CD4-positive, alpha-beta memory T cell (primary cell): Measurements from ENCODE around the gene UBASH3A. TPM values are rescaled to one million over a fixed set of nuclear protein-coding genes. Genes with fewer than 3 reads are reported as not detected.
"Not testable (repeated sequence)": the region's sequence is repeated elsewhere in the genome, so short reads cannot be mapped to it uniquely, and the experiment has no call there.

ENCODE experiments used
- CTCF ChIA-PET: fragments of 350-600 bp; sonication (Branson Sonifier 250); formaldehyde crosslinking; loops from one replicate; lab custom pipeline; 2021; ENCODE audit warnings: inconsistent platforms; ENCODE audit not compliant: partially characterized antibody; lab: Charles Lee
- POLR2A ChIA-PET: fragments of 350-600 bp; sonication (Branson Sonifier 250); formaldehyde crosslinking; loops from one replicate; lab custom pipeline; 2021; ENCODE audit not compliant: partially characterized antibody; lab: Charles Lee
- DNase-seq, 5 donors: peaks; one replicate each; pipeline versions ENCODE4 v3.0.0 to v3.0.0-alpha.2; 2020 to 2022; ENCODE audit warnings: mixed read lengths in 1 of 5
- H3K27ac ChIP-seq: one replicate; pipeline ENCODE4 v1.7.0; 2013; ENCODE audit warnings: low read depth, low read length
- H3K27me3 ChIP-seq: 2 replicates; pipeline ENCODE4 v1.7.0; 2013; ENCODE audit warnings: mild to moderate bottlenecking, low read length, moderate library complexity; ENCODE audit not compliant: insufficient read depth
- H3K36me3 ChIP-seq: 2 replicates; pipeline ENCODE4 v1.7.0; 2013; ENCODE audit warnings: mild to moderate bottlenecking, low read length, moderate library complexity; ENCODE audit not compliant: insufficient read depth
- H3K4me1 ChIP-seq: 2 replicates; pipeline ENCODE4 v1.7.0; 2013; ENCODE audit warnings: mild to moderate bottlenecking, low read length, moderate library complexity; ENCODE audit not compliant: insufficient read depth
- H3K4me3 ChIP-seq, 2 donors: one replicate each; pipeline ENCODE4 v1.7.0; 2013; ENCODE audit warnings: low read length in 2 of 2, mild to moderate bottlenecking in 1 of 2
- H3K9me3 ChIP-seq, 2 donors: one replicate each; pipeline ENCODE4 v1.7.0; 2013; ENCODE audit warnings: low read length in 2 of 2, control low read depth in 1 of 2; ENCODE audit not compliant: control insufficient read depth in 1 of 2
- H3K27ac Mint-ChIP-seq, 7 donors: one replicate each; pipeline ENCODE4 v1.8.0; 2020 to 2021; ENCODE audit warnings: mixed read lengths in 7 of 7, mild to moderate bottlenecking in 6 of 7, inconsistent platforms in 3 of 7, moderate library complexity in 3 of 7
- H3K27me3 Mint-ChIP-seq, 2 donors: one replicate each; pipeline ENCODE4 v1.8.0; 2020 to 2021; ENCODE audit warnings: mixed read lengths in 2 of 2
- H3K36me3 Mint-ChIP-seq, 2 donors: one replicate each; pipeline ENCODE4 v1.8.0; 2020 to 2021; ENCODE audit warnings: mixed read lengths in 2 of 2, inconsistent platforms in 1 of 2, mild to moderate bottlenecking in 1 of 2
- H3K4me1 Mint-ChIP-seq, 4 donors: one replicate each; pipeline ENCODE4 v1.8.0; 2020 to 2021; ENCODE audit warnings: mixed read lengths in 4 of 4, mild to moderate bottlenecking in 1 of 4
- H3K4me3 Mint-ChIP-seq, 8 donors: one replicate each; pipeline ENCODE4 v1.8.0; 2020 to 2021; ENCODE audit warnings: mixed read lengths in 8 of 8, mild to moderate bottlenecking in 7 of 8, moderate library complexity in 6 of 8, inconsistent platforms in 3 of 8
- H3K9me3 Mint-ChIP-seq, 8 donors: one replicate each; pipeline ENCODE4 v1.8.0; 2020 to 2021; ENCODE audit warnings: mixed read lengths in 8 of 8, mild to moderate bottlenecking in 5 of 8, inconsistent platforms in 3 of 8, moderate library complexity in 1 of 8
- intact Hi-C: fragments of 100-400 bp; cut with micrococcal nuclease; formaldehyde crosslinking; loops from one replicate; pipeline ENCODE4 v1.15.1; 2023
- polyA plus RNA-seq, 2 donors: library from polyadenylated mRNA; unstranded; fragments of 300-500 nt; fragmentation: Illumina TruSeq; gene quantifications; one replicate each; pipeline ENCODE4 v1.2.3, GENCODE V29; 2021
- total RNA-seq, 2 experiments: library from RNA; stranded (reverse); gene quantifications; one replicate each; pipeline ENCODE4 v1.2.3, GENCODE V29; 2021

UBASH3A gene
- total and polyA plus RNA-seq, 4 experiments from 2014 or later: 43.1 to 93.6 (median 68.7) TPM

DNA sequence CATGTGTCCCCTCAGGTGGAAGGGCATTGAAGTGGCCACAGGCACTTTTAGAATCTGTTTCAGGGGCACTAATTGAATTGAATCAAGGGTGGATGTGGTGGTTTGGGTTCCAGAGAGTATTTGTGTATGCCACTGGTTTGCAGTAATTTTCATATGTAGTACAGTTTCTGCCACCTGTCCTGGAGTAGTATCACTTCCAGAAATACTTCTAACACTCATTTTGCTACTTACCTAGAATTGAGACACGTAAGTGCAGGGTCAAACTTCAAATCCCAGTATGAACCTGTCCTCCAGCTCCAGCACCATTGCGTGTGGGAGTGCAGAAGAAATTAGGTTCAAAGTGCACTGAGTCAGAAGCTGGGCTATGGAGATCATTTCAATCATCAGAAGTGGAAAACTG, 65.6 kb downstream of the UBASH3A start:
- no peaks in the 10 kb centered on the region for H3K36me3 Mint-ChIP-seq
- intact Hi-C loops: no loop called here
- ChIA-PET CTCF (interaction anchor here (1.0 kb wide), 1 partner anchor 9 kb away, joined by 4 read pairs; no protein-coding TSS in a partner anchor), POLR2A (interaction anchor here (0.6 kb wide), 1 partner anchor 18 kb away, joined by 3 read pairs; no protein-coding TSS in a partner anchor)
- no peak for DNase-seq
- H3K4me3 Mint-ChIP-seq: no peak overlapping the region
- Histone ChIP-seq H3K36me3 (no peaks in the 10 kb centered on the region), H3K4me1 (peaks cover 16% of the 10 kb centered on the region), H3K27me3 (no peaks in the 10 kb centered on the region), H3K4me3 (no peak overlapping the region), H3K27ac (no peak overlapping the region), H3K9me3 (no peaks in the 10 kb centered on the region)
- no peak overlapping the region for H3K27ac Mint-ChIP-seq
- H3K27me3 Mint-ChIP-seq: peaks cover 2 to 3% of the 10 kb centered on the region in 2 donors
- no peaks in the 10 kb centered on the region for H3K9me3 Mint-ChIP-seq
- H3K4me1 Mint-ChIP-seq: peaks cover 13 to 30% (median 18%) of the 10 kb centered on the region in 4 donors

DNA sequence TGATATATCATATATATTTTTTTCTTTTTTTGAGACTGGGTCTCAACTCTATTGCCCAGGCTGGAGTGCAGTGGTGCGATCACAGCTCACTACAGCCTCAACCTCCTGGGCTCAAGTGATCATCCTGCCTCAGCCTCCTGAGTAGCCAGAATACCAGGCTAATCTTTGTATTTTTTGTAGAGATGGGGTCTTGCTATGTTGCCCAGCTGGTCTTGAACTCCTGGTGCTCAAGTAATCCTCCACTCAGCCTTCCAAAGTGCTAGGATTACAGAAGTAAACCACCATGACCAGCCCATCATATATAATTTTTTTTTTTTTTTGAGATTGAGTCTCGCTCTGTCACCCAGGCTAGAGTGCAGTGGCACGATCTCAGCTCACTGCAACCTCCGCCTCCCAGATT, 66.0 kb downstream of the UBASH3A start:
- H3K27ac ChIP-seq, H3K9me3 ChIP-seq, H3K36me3 ChIP-seq, POLR2A ChIA-PET, intact Hi-C loops, H3K4me3 Mint-ChIP-seq, H3K27me3 Mint-ChIP-seq, H3K27ac Mint-ChIP-seq, H3K4me3 ChIP-seq, H3K9me3 Mint-ChIP-seq, H3K27me3 ChIP-seq, H3K36me3 Mint-ChIP-seq, DNase-seq, CTCF ChIA-PET: not testable (repeated sequence)
- H3K4me1 Mint-ChIP-seq: peaks cover 12 to 26% (median 14%) of the 10 kb centered on the region in 4 donors
- peaks cover 11% of the 10 kb centered on the region for H3K4me1 ChIP-seq

DNA sequence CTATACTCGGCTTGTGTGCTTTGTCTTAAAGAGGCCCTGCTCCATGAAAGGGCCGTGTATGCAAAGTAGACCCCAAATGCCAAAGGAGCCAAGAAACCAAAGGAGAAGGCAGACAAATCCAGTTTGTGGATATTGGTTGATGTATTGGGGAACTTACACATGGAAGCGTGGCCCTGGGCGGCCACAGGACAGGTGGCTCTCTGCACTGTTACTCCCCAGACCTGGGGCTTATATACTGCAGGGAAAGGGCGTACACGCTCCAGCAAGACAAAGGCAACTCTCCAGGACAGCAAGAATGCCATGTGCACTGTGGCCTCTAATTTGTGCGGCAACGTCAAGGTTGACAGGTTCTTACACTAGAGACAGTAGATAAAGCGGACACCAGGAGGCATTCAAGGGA, 67.5 kb downstream of the UBASH3A start:
- Mint-ChIP-seq H3K27ac (no peak overlapping the region), H3K27me3 (peaks cover 3 to 7% of the 10 kb centered on the region in 2 donors), H3K4me1 (peaks cover 0 to 13% (median 4%) of the 10 kb centered on the region in 4 donors), H3K4me3 (no peak overlapping the region), H3K36me3 (no peaks in the 10 kb centered on the region), H3K9me3 (no peaks in the 10 kb centered on the region)
- H3K27me3 ChIP-seq: no peaks in the 10 kb centered on the region
- H3K4me3 ChIP-seq: no peak overlapping the region
- intact Hi-C loops: no loop called here
- H3K27ac ChIP-seq: no peak overlapping the region
- ChIA-PET POLR2A (no interaction called here), CTCF (no interaction called here)
- DNase-seq: no peak
- no peaks in the 10 kb centered on the region for H3K4me1 ChIP-seq
- no peaks in the 10 kb centered on the region for H3K36me3 ChIP-seq
- no peaks in the 10 kb centered on the region for H3K9me3 ChIP-seq

DNA sequence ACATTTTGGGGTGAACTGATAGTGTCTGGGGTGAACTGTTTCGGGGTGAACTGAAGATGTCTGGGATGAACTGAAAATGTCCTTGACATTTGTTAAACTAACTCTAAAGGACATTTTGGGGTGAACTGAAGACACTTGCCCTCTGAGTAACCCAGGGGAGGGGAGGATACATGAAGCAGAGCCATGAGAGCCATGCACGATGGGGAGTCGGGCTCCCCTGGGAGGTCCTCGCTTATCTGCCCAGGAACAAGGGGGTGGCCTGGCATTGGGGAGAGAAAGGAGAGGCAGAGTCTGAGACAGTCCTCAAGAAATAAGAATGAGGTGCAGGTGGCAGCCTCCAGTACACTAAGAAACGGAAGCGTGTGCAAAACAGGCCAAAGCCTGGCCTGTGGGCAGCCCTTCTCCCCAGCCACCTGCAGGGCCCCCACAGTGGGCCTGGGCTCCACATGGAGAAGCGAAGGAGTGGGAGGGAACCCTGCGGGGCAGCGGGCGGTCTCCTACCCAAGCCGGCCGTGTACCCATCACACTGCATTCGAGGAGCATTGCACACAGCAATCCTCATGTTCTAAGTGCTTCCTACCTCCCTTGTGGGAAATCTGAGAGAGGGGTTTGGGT, 68.1 kb downstream of the UBASH3A start:
- Histone ChIP-seq H3K27me3 (no peaks in the 10 kb centered on the region), H3K27ac (no peak overlapping the region), H3K36me3 (no peaks in the 10 kb centered on the region), H3K4me3 (no peak overlapping the region), H3K4me1 (no peaks in the 10 kb centered on the region), H3K9me3 (no peaks in the 10 kb centered on the region)
- Mint-ChIP-seq H3K9me3 (no peaks in the 10 kb centered on the region), H3K4me3 (no peak overlapping the region), H3K27ac (peak overlapping the region in 2 of 7 donors; percentile 4 to 11), H3K36me3 (no peaks in the 10 kb centered on the region), H3K4me1 (peaks cover 0 to 10% (median 4%) of the 10 kb centered on the region in 4 donors), H3K27me3 (peaks cover 3 to 7% of the 10 kb centered on the region in 2 donors)
- no peak for DNase-seq
- ChIA-PET POLR2A (no interaction called here), CTCF (no interaction called here)
- intact Hi-C loops: no loop called here

DNA sequence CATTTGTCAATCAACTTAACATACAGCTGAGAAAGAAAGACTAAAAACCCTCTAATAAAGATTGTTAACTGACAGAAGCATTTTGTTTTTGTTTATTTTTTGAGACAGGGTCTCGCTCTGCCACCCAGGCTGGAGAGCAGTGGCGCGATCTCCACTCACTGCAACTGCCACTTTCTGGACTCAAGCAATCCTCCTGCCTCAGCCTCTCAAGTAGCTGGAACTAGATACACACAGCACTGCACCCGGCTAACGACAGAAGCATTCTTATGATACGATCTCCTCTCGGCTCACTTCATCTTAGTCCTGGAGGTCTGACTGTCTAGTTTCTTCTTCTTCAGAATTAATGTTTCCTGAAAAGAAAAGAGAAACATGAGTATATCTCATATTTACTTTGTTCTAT, 68.8 kb downstream of the UBASH3A start:
- intact Hi-C loops: no loop called here
- Histone ChIP-seq H3K27me3 (no peaks in the 10 kb centered on the region), H3K36me3 (no peaks in the 10 kb centered on the region), H3K9me3 (no peaks in the 10 kb centered on the region), H3K4me1 (no peaks in the 10 kb centered on the region), H3K4me3 (no peak overlapping the region), H3K27ac (no peak overlapping the region)
- H3K27ac Mint-ChIP-seq: peak overlapping the region in 1 of 7 donors; percentile 32
- no peaks in the 10 kb centered on the region for H3K9me3 Mint-ChIP-seq
- CTCF ChIA-PET: no interaction called here
- peaks cover 3 to 7% of the 10 kb centered on the region in 2 donors for H3K27me3 Mint-ChIP-seq
- POLR2A ChIA-PET: no interaction called here
- H3K36me3 Mint-ChIP-seq: no peaks in the 10 kb centered on the region
- no peak for DNase-seq
- no peak overlapping the region for H3K4me3 Mint-ChIP-seq
- peaks cover 0 to 3% (median under 1%) of the 10 kb centered on the region in 4 donors for H3K4me1 Mint-ChIP-seq

DNA sequence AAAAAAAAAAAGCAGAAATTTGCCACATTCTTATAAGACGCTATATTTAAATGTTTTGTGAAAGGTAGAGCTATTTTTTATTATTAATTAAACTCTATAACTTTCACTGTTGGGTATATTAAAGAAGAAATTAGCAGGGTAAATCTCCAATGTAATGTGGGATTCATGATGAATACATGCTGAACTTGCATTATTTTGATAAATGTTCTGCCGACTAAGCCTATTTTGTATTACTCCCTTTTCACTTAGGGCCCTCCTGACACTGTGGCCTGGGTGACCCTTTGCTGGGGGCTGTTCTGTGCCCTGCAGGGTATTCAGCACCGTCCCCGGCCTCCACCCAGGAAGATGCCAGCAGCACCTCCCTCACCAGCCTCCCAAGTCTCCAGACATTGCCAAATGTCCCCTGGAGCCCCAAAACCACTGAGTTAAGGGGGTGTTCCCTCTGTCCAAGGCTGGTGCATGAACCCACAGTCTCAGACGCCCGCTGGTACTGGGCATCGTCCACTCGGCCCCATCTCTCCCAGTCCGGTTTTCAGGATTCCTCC, 69.9 kb downstream of the UBASH3A start:
- CTCF ChIA-PET: no interaction called here
- Mint-ChIP-seq H3K4me1 (no peaks in the 10 kb centered on the region), H3K4me3 (no peak overlapping the region), H3K27ac (no peak overlapping the region), H3K36me3 (no peaks in the 10 kb centered on the region), H3K27me3 (peaks cover 3 to 7% of the 10 kb centered on the region in 2 donors), H3K9me3 (no peaks in the 10 kb centered on the region)
- intact Hi-C loops: no loop called here
- DNase-seq: no peak
- Histone ChIP-seq H3K4me1 (no peaks in the 10 kb centered on the region), H3K27ac (no peak overlapping the region), H3K4me3 (no peak overlapping the region), H3K36me3 (no peaks in the 10 kb centered on the region), H3K27me3 (no peaks in the 10 kb centered on the region), H3K9me3 (no peaks in the 10 kb centered on the region)
- POLR2A ChIA-PET: no interaction called here

DNA sequence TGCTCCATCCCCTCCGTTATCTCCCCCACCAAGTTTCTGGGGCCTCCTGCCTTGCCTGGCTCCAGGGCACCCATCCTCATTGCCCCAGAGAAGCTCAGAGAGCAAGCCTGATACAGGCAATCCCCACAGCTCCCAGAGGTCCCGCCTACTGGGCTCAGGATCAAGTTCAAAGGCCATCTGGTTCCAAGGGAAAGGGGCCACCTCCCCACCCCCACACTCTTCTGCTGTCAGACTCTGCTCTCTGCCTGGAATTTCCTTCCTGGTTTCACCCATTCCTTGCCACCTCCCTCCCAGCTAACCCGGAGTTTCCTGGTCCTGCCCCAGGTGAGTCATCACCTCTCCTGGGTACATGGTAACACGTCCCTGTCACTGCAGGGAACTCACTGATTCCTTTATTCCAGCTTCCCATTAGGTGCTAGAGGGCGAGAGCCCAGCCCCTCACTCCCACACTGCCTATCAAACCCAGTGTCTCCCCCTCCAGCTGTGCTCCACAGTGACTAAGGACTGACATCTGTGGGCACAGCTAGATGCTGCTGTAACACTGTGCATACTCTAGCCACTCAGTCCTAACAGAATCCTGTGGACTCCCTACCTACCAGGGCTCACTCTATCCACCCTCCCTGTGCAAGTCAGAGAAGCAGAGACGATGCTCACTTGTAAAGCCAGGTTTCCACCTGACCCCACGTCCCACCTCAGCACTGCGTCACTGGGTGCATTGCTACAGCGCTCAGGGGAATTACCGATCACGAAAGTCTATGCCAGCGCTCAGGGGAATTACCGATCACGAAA, 70.5 kb downstream of the UBASH3A start:
- H3K4me1 Mint-ChIP-seq: no peaks in the 10 kb centered on the region
- ChIA-PET CTCF (no interaction called here), POLR2A (no interaction called here)
- intact Hi-C loops: no loop called here
- H3K4me3 Mint-ChIP-seq: no peak overlapping the region
- Histone ChIP-seq H3K4me1 (no peaks in the 10 kb centered on the region), H3K9me3 (no peaks in the 10 kb centered on the region), H3K27ac (no peak overlapping the region), H3K36me3 (no peaks in the 10 kb centered on the region), H3K4me3 (no peak overlapping the region), H3K27me3 (no peaks in the 10 kb centered on the region)
- H3K36me3 Mint-ChIP-seq: no peaks in the 10 kb centered on the region
- peak in 1 of 5 donors; percentile 53 for DNase-seq
- peaks cover 3 to 7% of the 10 kb centered on the region in 2 donors for H3K27me3 Mint-ChIP-seq
- no peak overlapping the region for H3K27ac Mint-ChIP-seq
- H3K9me3 Mint-ChIP-seq: no peaks in the 10 kb centered on the region
